Breast epithelium (tissue), 4 donors: Measurements from ENCODE around the gene ZMYM3. TPM values are rescaled to one million over a fixed set of nuclear protein-coding genes. Genes with fewer than 3 reads are reported as not detected.

Experiments used
- DNase-seq, 2 donors: peaks; one replicate each; pipeline ENCODE4 v3.0.0-alpha.2; 2019; ENCODE audit warnings: low spot score in 2 of 2
- H3K27ac ChIP-seq, 2 donors: fragments of 200-600 bp; sonication (generic) in 1 of 2; one replicate each; pipeline ENCODE4 v1.5.1; 2016 to 2019; ENCODE audit warnings: mild to moderate bottlenecking in 1 of 2
- H3K27me3 ChIP-seq, 2 donors: fragments of 200-600 bp; sonication (generic) in 1 of 2; one replicate each; pipeline versions ENCODE4 v1.5.1 to v1.6.0; 2017 to 2019; ENCODE audit warnings: control low read depth in 1 of 2, mild to moderate bottlenecking in 1 of 2
- H3K36me3 ChIP-seq: fragments of 200-600 bp; one replicate; pipeline ENCODE4 v1.5.1; 2019
- H3K4me1 ChIP-seq, 2 donors: fragments of 200-600 bp; sonication (generic); one replicate each; pipeline ENCODE4 v1.5.1; 2016 to 2019; ENCODE audit warnings: control low read depth in 1 of 2
- H3K4me3 ChIP-seq, 3 donors: fragments of 200-600 bp; sonication (generic); 1 replicate in 2 of 3; 2 replicates in 1 of 3; pipeline ENCODE4 v1.5.1; 2016 to 2019; ENCODE audit warnings: mild to moderate bottlenecking in 3 of 3, moderate library complexity in 2 of 3
- H3K9me3 ChIP-seq, 2 donors: fragments of 200-600 bp; sonication (generic) in 1 of 2; one replicate each; pipeline ENCODE4 v1.5.1; 2016 to 2019; ENCODE audit warnings: control low read depth in 1 of 2
- POLR2A ChIP-seq: fragments of 450-650 bp; IDR thresholded peaks from one replicate; pipeline ENCODE4 v1.6.1; 2016; ENCODE audit warnings: antibody characterized with exemption, mild to moderate bottlenecking, moderate library complexity
- POLR2AphosphoS5 ChIP-seq, 3 donors: sonication (generic); formaldehyde crosslinking; IDR thresholded peaks; one replicate each; pipeline ENCODE4 v1.6.1; 2017; ENCODE audit warnings: antibody characterized with exemption in 3 of 3
- intact Hi-C: fragments of 100-400 bp; cut with DNase I; formaldehyde crosslinking; loops from one replicate; pipeline ENCODE4 v1.15.1; 2023; ENCODE audit warnings: low total_unique reads
- total RNA-seq, 3 donors: library from RNA; depleted of rRNA; stranded (reverse); fragments of >200 nt; gene quantifications; one replicate each; pipeline ENCODE4 v1.1.0, GENCODE V29; 2016
- TF ChIP-seq, protein P1 (sequence below), 3 donors: fragments of 450-650 bp; IDR thresholded peaks; one replicate each; pipeline ENCODE4 v1.5.1; 2016 to 2017; ENCODE audit warnings: antibody characterized with exemption in 3 of 3, mild to moderate bottlenecking in 3 of 3, moderate library complexity in 3 of 3

Gene ZMYM3
- total RNA-seq, 3 donors from 2014 or later, result 11.5 to 17.6 (median 11.5) TPM

DNA sequence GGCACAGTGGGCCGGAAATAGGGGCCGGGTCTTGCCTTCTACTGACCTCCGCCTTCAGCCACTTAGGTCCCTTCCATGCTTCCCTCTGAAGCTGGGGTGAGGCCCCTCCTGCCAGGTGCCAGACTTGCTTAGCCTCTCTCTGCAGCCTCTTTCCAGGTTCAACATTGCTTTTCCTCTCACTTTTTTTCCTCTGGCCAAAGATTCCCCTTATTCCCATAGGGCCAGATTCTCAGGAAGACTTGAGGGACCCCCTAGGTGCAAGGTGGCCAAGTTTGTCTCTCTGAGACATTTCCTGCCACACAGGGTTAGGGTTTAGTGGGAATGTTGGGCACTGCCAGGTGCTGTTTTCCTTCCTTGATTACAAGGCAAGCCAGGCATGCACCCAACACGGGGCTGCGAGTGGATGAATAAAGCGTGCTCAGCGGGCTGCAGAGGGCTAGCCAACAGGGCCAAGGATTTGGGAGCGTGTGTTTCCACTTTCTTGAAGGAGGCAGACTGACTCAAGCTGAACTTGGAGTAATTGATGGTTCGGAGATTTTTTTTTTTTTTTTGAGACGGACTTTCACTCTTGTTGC lies 38.5 kb downstream of the ZMYM3 start:
- H3K27me3 ChIP-seq, result peaks cover 0 to 48% of the 10 kb centered on the region in 2 donors
- no peak for TF ChIP-seq POLR2A
- TF ChIP-seq, protein P1, sequence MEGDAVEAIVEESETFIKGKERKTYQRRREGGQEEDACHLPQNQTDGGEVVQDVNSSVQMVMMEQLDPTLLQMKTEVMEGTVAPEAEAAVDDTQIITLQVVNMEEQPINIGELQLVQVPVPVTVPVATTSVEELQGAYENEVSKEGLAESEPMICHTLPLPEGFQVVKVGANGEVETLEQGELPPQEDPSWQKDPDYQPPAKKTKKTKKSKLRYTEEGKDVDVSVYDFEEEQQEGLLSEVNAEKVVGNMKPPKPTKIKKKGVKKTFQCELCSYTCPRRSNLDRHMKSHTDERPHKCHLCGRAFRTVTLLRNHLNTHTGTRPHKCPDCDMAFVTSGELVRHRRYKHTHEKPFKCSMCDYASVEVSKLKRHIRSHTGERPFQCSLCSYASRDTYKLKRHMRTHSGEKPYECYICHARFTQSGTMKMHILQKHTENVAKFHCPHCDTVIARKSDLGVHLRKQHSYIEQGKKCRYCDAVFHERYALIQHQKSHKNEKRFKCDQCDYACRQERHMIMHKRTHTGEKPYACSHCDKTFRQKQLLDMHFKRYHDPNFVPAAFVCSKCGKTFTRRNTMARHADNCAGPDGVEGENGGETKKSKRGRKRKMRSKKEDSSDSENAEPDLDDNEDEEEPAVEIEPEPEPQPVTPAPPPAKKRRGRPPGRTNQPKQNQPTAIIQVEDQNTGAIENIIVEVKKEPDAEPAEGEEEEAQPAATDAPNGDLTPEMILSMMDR (IDR thresholded peaks at IDR 0.05), result no peak
- no peak for TF ChIP-seq POLR2AphosphoS5 (IDR thresholded peaks at IDR 0.05)
- no peaks in the 10 kb centered on the region for H3K4me1 ChIP-seq
- H3K9me3 ChIP-seq, result no peaks in the 10 kb centered on the region
- no peak overlapping the region for H3K4me3 ChIP-seq
- intact Hi-C loops, result loop anchor here (2.0 kb wide), 1 partner anchor 51 kb away; no protein-coding TSS in a partner anchor
- no peak for DNase-seq
- no peaks in the 10 kb centered on the region for H3K36me3 ChIP-seq
- no peak overlapping the region for H3K27ac ChIP-seq

DNA sequence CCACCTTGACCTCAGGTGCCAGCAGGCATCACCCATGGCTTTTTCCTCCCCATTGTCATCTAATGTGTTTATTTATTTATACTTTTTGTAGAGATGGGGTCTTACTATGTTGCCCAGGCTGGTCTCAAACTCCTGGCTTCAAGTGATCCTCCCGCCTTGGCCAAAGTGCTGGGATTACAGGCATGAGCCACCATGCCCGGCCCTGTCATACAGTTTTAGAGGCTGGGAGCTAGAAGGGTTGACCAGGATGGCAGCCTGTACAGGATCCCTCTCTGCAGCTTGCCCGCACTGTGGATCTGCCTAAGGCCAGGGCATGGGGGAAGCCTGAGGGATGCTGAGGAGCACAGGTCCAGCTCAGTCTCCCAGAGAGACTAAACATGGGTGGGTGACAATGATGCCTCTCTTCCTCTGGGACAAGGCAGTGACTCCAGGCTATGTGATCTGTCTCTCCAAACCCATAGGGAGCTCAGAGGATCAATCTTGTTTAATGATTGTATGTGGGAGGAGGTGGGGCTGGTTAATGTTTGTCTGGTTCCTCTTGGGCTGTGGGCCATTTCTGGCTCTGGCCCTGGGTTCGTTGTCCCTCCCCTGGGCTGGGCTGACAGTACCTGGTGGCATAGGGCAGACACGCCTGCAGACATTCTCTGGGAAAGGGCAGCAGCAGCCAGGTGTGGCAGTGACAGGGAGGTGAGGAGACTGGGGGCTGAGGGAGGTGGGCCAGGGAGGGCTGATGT lies 39.2 kb downstream of the ZMYM3 start:
- Histone ChIP-seq H3K4me1 (no peaks in the 10 kb centered on the region), H3K27ac (no peak overlapping the region), H3K9me3 (no peaks in the 10 kb centered on the region), H3K36me3 (no peaks in the 10 kb centered on the region), H3K4me3 (no peak overlapping the region), H3K27me3 (peaks cover 0 to 48% of the 10 kb centered on the region in 2 donors)
- intact Hi-C loops, result loop anchor here (2.0 kb wide), 1 partner anchor 50 kb away; no protein-coding TSS in a partner anchor
- DNase-seq, result no peak
- TF ChIP-seq, protein P1 (IDR thresholded peaks at IDR 0.05), result no peak
- TF ChIP-seq POLR2A (no peak), POLR2AphosphoS5 (IDR thresholded peaks at IDR 0.05) (no peak)

DNA sequence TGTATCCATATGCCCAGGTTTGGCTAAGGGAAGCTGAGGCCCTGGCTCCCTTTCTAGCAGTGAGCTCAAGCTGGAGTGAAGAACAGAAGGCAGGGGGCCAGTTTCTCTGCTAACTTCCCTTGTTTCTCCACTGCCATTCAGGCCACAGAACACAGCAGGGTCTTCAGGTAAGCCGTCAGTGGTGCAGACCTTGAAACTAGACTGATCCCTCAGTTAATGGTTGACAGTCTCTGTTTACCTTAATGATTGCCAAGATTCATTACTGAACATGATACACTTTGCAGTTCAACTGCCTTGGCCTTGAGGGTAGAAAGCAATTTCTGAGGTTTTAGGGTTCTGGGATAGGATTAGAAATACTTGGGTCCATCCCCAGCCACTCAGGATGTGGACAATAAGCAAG lies 39.8 kb downstream of the ZMYM3 start:
- no peak overlapping the region for H3K4me3 ChIP-seq
- TF ChIP-seq POLR2A (no peak), POLR2AphosphoS5 (IDR thresholded peaks at IDR 0.05) (no peak)
- TF ChIP-seq, protein P1 (IDR thresholded peaks at IDR 0.05), result no peak
- H3K27me3 ChIP-seq, result peaks cover 0 to 48% of the 10 kb centered on the region in 2 donors
- intact Hi-C loops, result loop anchor here (2.0 kb wide), 1 partner anchor 49 kb away; no protein-coding TSS in a partner anchor
- H3K4me1 ChIP-seq, result no peaks in the 10 kb centered on the region
- H3K27ac ChIP-seq, result no peak overlapping the region
- H3K9me3 ChIP-seq, result no peaks in the 10 kb centered on the region
- no peaks in the 10 kb centered on the region for H3K36me3 ChIP-seq
- no peak for DNase-seq

DNA sequence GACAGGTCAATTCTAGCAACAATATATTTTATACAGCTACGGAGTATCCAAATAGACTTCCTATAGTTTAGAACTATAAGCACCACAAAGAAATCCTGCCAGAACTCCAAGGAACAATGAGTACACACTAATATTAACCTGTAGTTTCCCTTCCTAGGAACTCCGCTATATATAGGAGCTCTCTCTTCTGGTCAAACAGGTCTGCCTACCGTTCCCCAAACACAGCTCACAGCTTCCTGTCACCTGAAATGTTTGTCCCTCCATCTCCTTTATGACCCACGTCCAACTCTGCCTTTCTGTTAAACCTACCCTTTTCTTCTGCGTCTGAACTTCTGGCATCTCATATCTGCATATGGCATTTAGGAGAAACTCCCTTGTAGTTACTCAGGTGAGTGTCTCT lies 41.4 kb downstream of the ZMYM3 start:
- H3K9me3 ChIP-seq, result no peaks in the 10 kb centered on the region
- no peak overlapping the region for H3K27ac ChIP-seq
- H3K4me1 ChIP-seq, result no peaks in the 10 kb centered on the region
- intact Hi-C loops, result no loop called here
- DNase-seq, result no peak
- peaks cover 0 to 41% of the 10 kb centered on the region in 2 donors for H3K27me3 ChIP-seq
- no peaks in the 10 kb centered on the region for H3K36me3 ChIP-seq
- no peak overlapping the region for H3K4me3 ChIP-seq
- no peak for TF ChIP-seq POLR2A
- TF ChIP-seq, protein P1 (IDR thresholded peaks at IDR 0.05), result no peak

DNA sequence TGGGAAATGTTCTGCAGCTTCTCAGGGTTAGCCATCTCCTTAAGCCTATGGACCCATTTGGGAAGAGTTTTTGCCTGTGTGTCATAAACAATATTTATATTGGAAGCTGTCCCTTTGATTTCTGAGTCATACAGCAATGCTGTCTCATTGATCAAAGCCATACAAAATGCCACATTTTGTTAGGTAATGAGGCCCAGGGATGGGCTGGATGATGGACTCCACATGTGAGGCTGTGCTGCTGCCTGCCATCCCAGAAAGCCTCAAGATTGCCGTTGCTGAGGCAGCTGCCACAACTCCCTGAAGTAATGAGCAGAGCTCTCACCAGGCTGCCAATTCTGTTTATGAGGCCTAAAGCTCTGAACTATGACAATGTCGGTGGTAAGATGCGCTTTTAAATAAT lies 43.1 kb downstream of the ZMYM3 start:
- TF ChIP-seq POLR2A (no peak), POLR2AphosphoS5 (IDR thresholded peaks at IDR 0.05) (no peak)
- TF ChIP-seq, protein P1 (IDR thresholded peaks at IDR 0.05), result no peak
- Histone ChIP-seq H3K9me3 (no peaks in the 10 kb centered on the region), H3K27me3 (peaks cover 0 to 31% of the 10 kb centered on the region in 2 donors), H3K4me1 (no peaks in the 10 kb centered on the region), H3K36me3 (no peaks in the 10 kb centered on the region), H3K27ac (no peak overlapping the region), H3K4me3 (no peak overlapping the region)
- intact Hi-C loops, result no loop called here
- DNase-seq, result no peak
